Measurements from ENCODE around the gene MACROD2. TPM values are rescaled to one million over a fixed set of nuclear protein-coding genes. Genes with fewer than 3 reads are reported as not detected.

Gene MACROD2
- total and polyA plus RNA-seq, 4 donors = 0.66 to 10.5 (median 3.3) TPM

DNA sequence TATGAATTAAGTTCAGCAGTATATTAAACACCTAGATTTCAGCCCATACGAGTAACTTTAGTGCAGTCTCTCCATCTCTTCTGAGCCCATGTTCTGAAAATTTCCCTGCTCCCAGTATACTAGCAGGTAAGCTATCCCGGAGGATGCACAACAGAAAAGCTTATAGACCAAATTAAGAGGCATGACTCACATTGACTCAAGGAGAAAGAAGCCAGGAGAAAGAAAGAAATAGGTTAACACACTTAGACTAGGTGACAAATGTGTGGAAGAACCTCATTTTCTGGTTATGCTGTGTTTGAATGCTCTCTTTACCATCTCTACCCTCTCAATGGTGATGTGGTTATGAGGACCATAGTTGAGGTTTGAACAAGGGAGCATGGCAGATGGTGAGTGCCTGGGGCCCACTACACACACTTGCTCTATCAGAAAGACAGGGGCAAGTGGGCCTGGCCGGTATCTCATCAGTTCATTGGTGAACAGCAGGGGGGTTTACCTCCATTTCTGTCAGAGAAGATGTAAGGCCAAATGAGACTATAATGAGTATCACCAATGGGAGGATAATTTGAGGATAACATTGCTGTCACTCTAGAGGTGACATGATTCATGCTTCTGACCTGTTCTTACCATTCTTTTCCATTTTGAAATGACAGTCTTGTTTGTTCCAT is 1244.4 kb downstream of the MACROD2 start:
- no peak for TF ChIP-seq TAF1 (conservative IDR thresholded peaks at IDR 0.05)
- DNase-seq (ENCODE audit: low spot score) = no peak
- WGBS = 93% methylated on average over 3 of the region's 3 CpGs
- Histone ChIP-seq H3K9me3 (ENCODE audit: control insufficient read depth in 4 of 4, low read length in 3 of 4) (no peaks in the 10 kb centered on the region), H3K9ac (ENCODE audit: low read depth in 1 of 2, low read length in 2 of 2) (no peak overlapping the region), H3K36me3 (ENCODE audit: control insufficient read depth in 4 of 4, insufficient read depth in 3 of 4, low read depth in 1 of 4, low read length in 3 of 4) (no peaks in the 10 kb centered on the region), H3K27ac (ENCODE audit: low read depth in 1 of 2, low read length in 2 of 2) (no peak overlapping the region), H3K27me3 (ENCODE audit: control insufficient read depth in 4 of 4, insufficient read depth in 4 of 4, low read length in 3 of 4) (no peaks in the 10 kb centered on the region), H3K4me3 (ENCODE audit: low read depth in 1 of 3, low read length in 3 of 3) (no peak overlapping the region), H3K4me1 (ENCODE audit: control insufficient read depth in 4 of 4, insufficient read depth in 4 of 4, low read length in 3 of 4) (no peaks in the 10 kb centered on the region)

DNA sequence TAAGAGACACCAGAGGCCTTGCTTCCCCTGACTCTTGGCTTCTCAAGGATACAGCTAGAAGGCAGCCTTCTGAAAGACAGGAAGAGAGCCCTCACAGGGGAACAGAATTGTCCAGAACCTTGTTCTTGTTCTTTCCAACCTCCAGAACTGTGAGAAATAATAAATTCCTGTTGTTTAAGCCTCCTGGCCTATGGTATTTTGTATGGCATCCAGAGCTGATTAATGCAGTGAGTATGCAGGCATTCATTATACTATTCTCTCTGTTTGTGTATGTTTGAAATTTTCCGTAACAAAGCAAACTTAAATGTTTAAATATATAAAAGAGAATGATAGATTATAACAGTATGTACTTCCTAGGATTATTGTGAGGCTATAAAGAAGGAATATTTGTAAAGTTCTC is 1245.5 kb downstream of the MACROD2 start:
- no peaks in the 10 kb centered on the region for H3K4me1 ChIP-seq (ENCODE audit: control insufficient read depth in 4 of 4, insufficient read depth in 4 of 4, low read length in 3 of 4)
- H3K27ac ChIP-seq (ENCODE audit: low read depth in 1 of 2, low read length in 2 of 2) = no peak overlapping the region
- 49% methylated on average over 1 of the region's 1 CpG for WGBS
- H3K27me3 ChIP-seq (ENCODE audit: control insufficient read depth in 4 of 4, insufficient read depth in 4 of 4, low read length in 3 of 4) = no peaks in the 10 kb centered on the region
- H3K4me3 ChIP-seq (ENCODE audit: low read depth in 1 of 3, low read length in 3 of 3) = no peak overlapping the region
- H3K9me3 ChIP-seq (ENCODE audit: control insufficient read depth in 4 of 4, low read length in 3 of 4) = no peaks in the 10 kb centered on the region
- TF ChIP-seq YY1 (IDR thresholded peaks at IDR 0.05) (no peak), GABPA (IDR thresholded peaks at IDR 0.05 in 1 of 2, conservative IDR thresholded peaks at IDR 0.05 in 1 of 2) (no peak), JUND (IDR thresholded peaks at IDR 0.05) (no peak), NR2F2 (IDR thresholded peaks at IDR 0.05) (no peak), HNF4G (IDR thresholded peaks at IDR 0.05) (no peak), FOXA2 (IDR thresholded peaks at IDR 0.05) (no peak), RAD21 (IDR thresholded peaks at IDR 0.05) (no peak), RXRA (IDR thresholded peaks at IDR 0.05) (no peak), TAF1 (conservative IDR thresholded peaks at IDR 0.05) (no peak)
- TF ChIP-seq, protein P1, sequence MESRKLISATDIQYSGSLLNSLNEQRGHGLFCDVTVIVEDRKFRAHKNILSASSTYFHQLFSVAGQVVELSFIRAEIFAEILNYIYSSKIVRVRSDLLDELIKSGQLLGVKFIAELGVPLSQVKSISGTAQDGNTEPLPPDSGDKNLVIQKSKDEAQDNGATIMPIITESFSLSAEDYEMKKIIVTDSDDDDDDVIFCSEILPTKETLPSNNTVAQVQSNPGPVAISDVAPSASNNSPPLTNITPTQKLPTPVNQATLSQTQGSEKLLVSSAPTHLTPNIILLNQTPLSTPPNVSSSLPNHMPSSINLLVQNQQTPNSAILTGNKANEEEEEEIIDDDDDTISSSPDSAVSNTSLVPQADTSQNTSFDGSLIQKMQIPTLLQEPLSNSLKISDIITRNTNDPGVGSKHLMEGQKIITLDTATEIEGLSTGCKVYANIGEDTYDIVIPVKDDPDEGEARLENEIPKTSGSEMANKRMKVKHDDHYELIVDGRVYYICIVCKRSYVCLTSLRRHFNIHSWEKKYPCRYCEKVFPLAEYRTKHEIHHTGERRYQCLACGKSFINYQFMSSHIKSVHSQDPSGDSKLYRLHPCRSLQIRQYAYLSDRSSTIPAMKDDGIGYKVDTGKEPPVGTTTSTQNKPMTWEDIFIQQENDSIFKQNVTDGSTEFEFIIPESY (IDR thresholded peaks at IDR 0.05) = no peak
- no peak overlapping the region for H3K9ac ChIP-seq (ENCODE audit: low read depth in 1 of 2, low read length in 2 of 2)
- no peaks in the 10 kb centered on the region for H3K36me3 ChIP-seq (ENCODE audit: control insufficient read depth in 4 of 4, insufficient read depth in 3 of 4, low read depth in 1 of 4, low read length in 3 of 4)
- DNase-seq (ENCODE audit: low spot score) = no peak

DNA sequence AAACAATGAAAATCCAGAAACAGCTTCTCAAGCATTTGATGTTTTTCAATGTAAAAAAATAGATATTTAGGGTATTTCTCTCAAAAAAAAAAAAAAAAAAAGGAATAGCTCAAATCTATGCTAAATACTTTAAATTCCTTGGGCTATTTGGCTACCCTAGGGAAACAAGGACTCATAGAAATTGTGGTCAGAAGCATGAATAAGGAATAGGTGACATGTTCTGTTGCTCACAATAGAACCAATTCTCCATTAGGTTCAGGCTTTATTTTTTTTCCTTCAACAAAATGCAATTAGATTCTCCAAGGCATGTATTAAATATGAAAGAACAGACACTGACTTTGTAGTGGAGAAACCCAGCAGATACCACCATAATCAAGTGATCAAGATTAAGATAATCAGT is 1246.4 kb downstream of the MACROD2 start:
- no peaks in the 10 kb centered on the region for H3K4me1 ChIP-seq (ENCODE audit: control insufficient read depth in 4 of 4, insufficient read depth in 4 of 4, low read length in 3 of 4)
- TF ChIP-seq FOXA2 (IDR thresholded peaks at IDR 0.05) (no peak), JUND (IDR thresholded peaks at IDR 0.05) (no peak), GABPA (IDR thresholded peaks at IDR 0.05 in 1 of 2, conservative IDR thresholded peaks at IDR 0.05 in 1 of 2) (no peak), HNF4A (conservative IDR thresholded peaks at IDR 0.05) (no peak), RXRA (IDR thresholded peaks at IDR 0.05) (no peak)
- no peak overlapping the region for H3K9ac ChIP-seq (ENCODE audit: low read depth in 1 of 2, low read length in 2 of 2)
- H3K27ac ChIP-seq (ENCODE audit: low read depth in 1 of 2, low read length in 2 of 2) = no peak overlapping the region
- H3K27me3 ChIP-seq (ENCODE audit: control insufficient read depth in 4 of 4, insufficient read depth in 4 of 4, low read length in 3 of 4) = no peaks in the 10 kb centered on the region
- no peaks in the 10 kb centered on the region for H3K36me3 ChIP-seq (ENCODE audit: control insufficient read depth in 4 of 4, insufficient read depth in 3 of 4, low read depth in 1 of 4, low read length in 3 of 4)
- H3K9me3 ChIP-seq (ENCODE audit: control insufficient read depth in 4 of 4, low read length in 3 of 4) = no peaks in the 10 kb centered on the region
- H3K4me3 ChIP-seq (ENCODE audit: low read depth in 1 of 3, low read length in 3 of 3) = no peak overlapping the region
- DNase-seq (ENCODE audit: low spot score) = no peak

DNA sequence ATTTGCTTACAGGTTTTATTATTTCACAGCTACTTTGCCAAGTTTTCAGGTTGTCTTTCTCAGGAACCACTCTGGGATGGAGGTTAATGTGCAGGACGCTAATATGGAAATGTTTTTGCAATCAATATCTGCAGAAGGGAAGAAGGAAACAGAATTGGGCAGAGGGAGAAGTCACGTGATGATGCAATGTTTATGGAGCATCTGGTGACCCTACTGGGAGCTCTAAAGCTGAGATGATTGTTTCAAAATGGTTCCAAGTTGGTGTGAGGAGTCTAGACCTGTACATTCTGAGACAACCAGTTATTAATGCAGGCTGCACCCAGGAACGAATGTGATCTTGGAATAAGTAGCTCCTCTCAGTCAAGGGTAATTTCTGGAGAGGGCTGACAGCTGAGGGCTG is 1247.5 kb downstream of the MACROD2 start:
- TF ChIP-seq RAD21 (IDR thresholded peaks at IDR 0.05) (no peak), HNF4A (conservative IDR thresholded peaks at IDR 0.05) (no peak), EGR1 (IDR thresholded peaks at IDR 0.05; ENCODE audit: low read depth in 2 of 2) (no peak)
- Histone ChIP-seq H3K9me3 (ENCODE audit: control insufficient read depth in 4 of 4, low read length in 3 of 4) (no peaks in the 10 kb centered on the region), H3K27ac (ENCODE audit: low read depth in 1 of 2, low read length in 2 of 2) (no peak overlapping the region), H3K4me3 (ENCODE audit: low read depth in 1 of 3, low read length in 3 of 3) (no peak overlapping the region), H3K36me3 (ENCODE audit: control insufficient read depth in 4 of 4, insufficient read depth in 3 of 4, low read depth in 1 of 4, low read length in 3 of 4) (no peaks in the 10 kb centered on the region), H3K27me3 (ENCODE audit: control insufficient read depth in 4 of 4, insufficient read depth in 4 of 4, low read length in 3 of 4) (no peaks in the 10 kb centered on the region), H3K9ac (ENCODE audit: low read depth in 1 of 2, low read length in 2 of 2) (no peak overlapping the region), H3K4me1 (ENCODE audit: control insufficient read depth in 4 of 4, insufficient read depth in 4 of 4, low read length in 3 of 4) (no peaks in the 10 kb centered on the region)
- DNase-seq (ENCODE audit: low spot score) = no peak
- 53% methylated on average over 3 of the region's 3 CpGs for WGBS

All from liver (tissue), 9 donors.